ENCODE measurements around the gene RAF1. TPM values are rescaled to one million over a fixed set of nuclear protein-coding genes. Genes with fewer than 3 reads are reported as not detected.

Gene RAF1
- total RNA-seq, 1 donor from 2014 or later, result 89.7 TPM

Other genes with a start within 250 kb of the RAF1 start
- 23.6 and 28.5 TPM in 2 replicates for gene TSEN2, start 179.6 kb downstream of the RAF1 start, total RNA-seq
- gene MKRN2OS, start 118.6 kb downstream of the RAF1 start, total RNA-seq, result not detected in 2 replicates
- gene MKRN2, start 107.0 kb downstream of the RAF1 start, total RNA-seq, result 21.9 and 24.7 TPM in 2 replicates
- gene TMEM40, start 95.1 kb upstream of the RAF1 start, total RNA-seq, result not detected in 2 replicates
- 1.1 and 2.0 TPM in 2 replicates for gene CAND2, start 132.6 kb upstream of the RAF1 start, total RNA-seq
- 2,046 and 2,053 TPM in 2 replicates for gene RPL32, start 177.4 kb upstream of the RAF1 start, total RNA-seq

Data from activated T-helper 2 cell treated with anti-CD3 and anti-CD28 coated beads, Interferon-gamma antibody, Interleukin-2, Interleukin-4, amounts not matched to agents 10 μg/mL and 5 μg/mL and 100 μg/mL, durations not matched to agents 14 hours and 24 hours and 36 hours (primary cell).